Osteoblast (primary cell): ENCODE measurements around the gene PLBD2. TPM values are rescaled to one million over a fixed set of nuclear protein-coding genes. Genes with fewer than 3 reads are reported as not detected.

Experiments used
- DNase-seq: peaks from one replicate; pipeline ENCODE4 v3.0.0; 2011; ENCODE audit warnings: low spot score, mixed read lengths; ENCODE audit not compliant: insufficient read length; ENCODE audit errors: missing footprints
- H2AFZ ChIP-seq: 2 replicates; pipeline ENCODE4 v1.6.0; 2011; ENCODE audit warnings: mild to moderate bottlenecking, low read length
- H3K27ac ChIP-seq: 2 replicates; pipeline ENCODE4 v1.5.1; 2011; ENCODE audit warnings: mild to moderate bottlenecking, low read depth, low read length, moderate library complexity
- H3K27me3 ChIP-seq: 2 replicates; pipeline ENCODE4 v1.6.0; 2012; ENCODE audit warnings: mild to moderate bottlenecking, control low read depth, inconsistent platforms, low read length, moderate library complexity; ENCODE audit not compliant: insufficient read depth
- H3K36me3 ChIP-seq: 2 replicates; pipeline ENCODE4 v1.5.1; 2011; ENCODE audit warnings: mild to moderate bottlenecking, low read length, control low read depth, moderate library complexity; ENCODE audit not compliant: insufficient read depth
- H3K4me1 ChIP-seq: 2 replicates; pipeline ENCODE4 v1.5.1; 2011; ENCODE audit warnings: mild to moderate bottlenecking, low read length, control low read depth, moderate library complexity; ENCODE audit not compliant: insufficient read depth
- H3K4me2 ChIP-seq: 2 replicates; pipeline ENCODE4 v1.6.0; 2011; ENCODE audit warnings: mild to moderate bottlenecking, low read length; ENCODE audit not compliant: insufficient read depth
- H3K4me3 ChIP-seq: fragments of 200-600 bp; sonication (generic); 3 replicates; pipeline ENCODE4 v1.5.1; 2012; ENCODE audit warnings: mild to moderate bottlenecking, low read length, inconsistent platforms; ENCODE audit not compliant: insufficient read depth
- H3K79me2 ChIP-seq: 2 replicates; pipeline ENCODE4 v1.6.0; 2012; ENCODE audit warnings: mild to moderate bottlenecking, low read length, control low read depth, inconsistent platforms; ENCODE audit not compliant: insufficient read depth
- H3K9me3 ChIP-seq: 2 replicates; pipeline ENCODE4 v1.5.1; 2011; ENCODE audit warnings: low read depth, low read length, control low read depth
- H4K20me1 ChIP-seq: 2 replicates; pipeline ENCODE4 v1.6.0; 2012; ENCODE audit warnings: mild to moderate bottlenecking, low read length, control low read depth; ENCODE audit not compliant: insufficient read depth
- CTCF ChIP-seq: IDR thresholded peaks from 2 replicates; pipeline ENCODE4 v1.5.1; 2011; ENCODE audit warnings: mild to moderate bottlenecking, low read depth, low read length, moderate library complexity; ENCODE audit errors: extremely low read depth
- total RNA-seq: library from RNA; depleted of rRNA; stranded (reverse); fragments of >200 nt; gene quantifications from 2 replicates; pipeline ENCODE4 v1.2.3, GENCODE V29; 2012

The PLBD2 gene
- total RNA-seq, 1 donor: 69.1 TPM

- no peak overlapping the region for H2AFZ ChIP-seq
- no peak overlapping the region for H3K4me2 ChIP-seq
- H3K4me1 ChIP-seq: no peaks in the 10 kb centered on the region
- no peaks in the 10 kb centered on the region for H3K9me3 ChIP-seq
- H4K20me1 ChIP-seq: no peaks in the 10 kb centered on the region
- H3K79me2 ChIP-seq: no peaks in the 10 kb centered on the region
- H3K4me3 ChIP-seq: no peak overlapping the region
- TF ChIP-seq CTCF: no peak
- DNase-seq: peak; percentile 39
- no peaks in the 10 kb centered on the region for H3K36me3 ChIP-seq
- no peak overlapping the region for H3K27ac ChIP-seq
- no peaks in the 10 kb centered on the region for H3K27me3 ChIP-seq
Measured at GRCh38 chr12:113413488-113413939, 55.1 kb downstream of the PLBD2 start.

DNA sequence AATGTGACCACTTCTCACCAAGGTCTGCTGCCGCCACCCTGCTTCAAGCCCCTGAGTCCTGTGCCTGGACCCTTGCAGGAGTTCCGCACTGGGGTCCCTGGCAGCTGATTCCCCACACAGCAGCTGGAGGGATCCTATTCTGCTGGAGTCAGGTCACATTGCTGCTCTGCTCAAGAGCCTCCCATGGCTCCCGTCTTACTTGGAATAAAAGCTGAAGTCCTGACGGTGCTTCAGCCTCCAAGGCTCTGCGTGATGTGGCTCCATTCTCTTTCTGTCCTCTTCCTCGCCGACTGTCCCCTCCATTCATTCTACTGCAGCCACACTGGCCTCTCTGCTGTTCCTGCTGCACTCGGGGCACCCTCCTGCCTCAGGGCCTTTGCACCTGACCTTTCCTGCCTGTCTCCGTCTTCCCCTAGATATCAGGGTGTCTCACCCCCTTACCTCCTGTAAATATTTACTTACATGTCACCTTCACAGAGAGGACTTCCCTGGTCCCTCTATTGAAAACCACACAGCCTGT lies 56.2 kb downstream of the PLBD2 start:
- Histone ChIP-seq H3K36me3 (no peaks in the 10 kb centered on the region), H3K4me3 (no peak overlapping the region)
- TF ChIP-seq CTCF: no peak

DNA sequence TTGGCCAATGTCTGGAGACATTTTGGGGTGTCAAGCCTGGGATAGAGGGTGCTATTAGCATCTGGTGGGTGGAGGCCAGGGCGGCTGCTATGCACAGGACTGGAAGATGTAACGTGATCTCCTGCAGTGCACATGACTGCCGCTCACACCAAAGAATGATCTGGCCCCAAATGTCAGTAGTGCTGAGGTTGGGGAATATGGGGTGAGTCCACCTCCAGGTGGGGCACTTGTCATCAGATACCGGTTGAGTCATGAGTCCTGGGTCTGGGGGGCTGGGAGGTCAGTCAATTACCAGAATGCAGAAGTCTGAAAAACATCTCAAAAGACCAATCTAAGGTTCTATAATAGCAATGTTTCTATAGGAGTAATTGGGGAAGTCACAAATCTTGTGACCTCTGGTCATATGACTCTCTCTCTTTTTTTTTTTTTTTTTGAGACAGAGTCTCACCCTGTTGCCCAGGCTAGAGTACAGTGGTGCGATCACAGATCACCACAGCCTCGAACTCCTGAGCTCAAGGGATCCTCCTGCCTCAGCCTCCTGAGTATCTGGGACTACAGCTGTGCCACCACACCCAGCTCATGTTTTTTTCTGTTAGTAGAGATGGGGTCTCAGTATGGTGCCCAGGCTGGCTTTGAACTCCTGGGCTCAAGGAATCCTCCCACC lies 57.8 kb downstream of the PLBD2 start:
- Histone ChIP-seq H2AFZ (no peak overlapping the region), H3K4me2 (no peak overlapping the region), H3K4me1 (no peaks in the 10 kb centered on the region), H3K9me3 (no peaks in the 10 kb centered on the region), H3K36me3 (no peaks in the 10 kb centered on the region), H3K79me2 (no peaks in the 10 kb centered on the region), H4K20me1 (no peaks in the 10 kb centered on the region), H3K4me3 (no peak overlapping the region), H3K27me3 (no peaks in the 10 kb centered on the region), H3K27ac (no peak overlapping the region)
- no peak for TF ChIP-seq CTCF
- no peak for DNase-seq

More for the DNA sequence above, 56.2 kb downstream of the PLBD2 start:
- Histone ChIP-seq H3K9me3 (no peaks in the 10 kb centered on the region), H4K20me1 (no peaks in the 10 kb centered on the region), H2AFZ (no peak overlapping the region), H3K27me3 (no peaks in the 10 kb centered on the region), H3K4me1 (no peaks in the 10 kb centered on the region), H3K79me2 (no peaks in the 10 kb centered on the region), H3K4me2 (no peak overlapping the region), H3K27ac (no peak overlapping the region)
- peak; percentile 29 for DNase-seq

GRCh38 chr12:113418213-113418879 lies 60.0 kb downstream of the PLBD2 start:
- no peaks in the 10 kb centered on the region for H3K27me3 ChIP-seq
- DNase-seq: peak; percentile 74
- H2AFZ ChIP-seq: peak overlapping the region; percentile 41
- H3K27ac ChIP-seq: no peak overlapping the region
- TF ChIP-seq CTCF: no peak
- no peak overlapping the region for H3K4me2 ChIP-seq
- peaks cover 5% of the 10 kb centered on the region for H3K4me1 ChIP-seq
- no peaks in the 10 kb centered on the region for H3K36me3 ChIP-seq
- no peaks in the 10 kb centered on the region for H4K20me1 ChIP-seq
- H3K79me2 ChIP-seq: peaks cover 11% of the 10 kb centered on the region
- no peaks in the 10 kb centered on the region for H3K9me3 ChIP-seq
- no peak overlapping the region for H3K4me3 ChIP-seq
